Caco-2 (cell line): ENCODE data around the gene COA1. TPM values are rescaled to one million over a fixed set of nuclear protein-coding genes. Genes with fewer than 3 reads are reported as not detected.

Experiments used
- BruUV-seq: library from RNA; stranded (reverse); fragments of 400-500 nt; replicated peaks from 2 replicates; lab custom pipeline; 2021; lab: Mats Ljungman, UMichigan
- CTCF ChIA-PET: fragments of 300-600 bp; sonication (Branson Sonifier 250); formaldehyde crosslinking; loops from one replicate; lab custom pipeline; 2022; ENCODE audit warnings: antibody characterized with exemption; lab: Charles Lee
- POLR2A ChIA-PET: fragments of 300-600 bp; sonication (Branson Sonifier 250); formaldehyde crosslinking; loops from one replicate; lab custom pipeline; 2022; ENCODE audit warnings: antibody characterized with exemption; lab: Charles Lee
- DNase-seq, 2 experiments: peaks; one replicate each; pipeline versions ENCODE4 v3.0.0 to v3.0.0-alpha.2; 2020 to 2022
- H3K27me3 ChIP-seq: replicated peaks from 2 replicates; pipeline ENCODE4 v1.6.0; 2011; ENCODE audit warnings: low read length; ENCODE audit not compliant: control insufficient read depth, insufficient read depth
- H3K36me3 ChIP-seq: 2 replicates; pipeline ENCODE4 v1.5.1; 2011; ENCODE audit warnings: low read length; ENCODE audit not compliant: control insufficient read depth, insufficient read depth
- H3K4me1 ChIP-seq: fragments of 250-450 bp; sonication (Bioruptor Pico); 2 replicates; pipeline ENCODE4 v1.5.1; 2020; ENCODE audit warnings: mild to moderate bottlenecking
- H3K4me3 ChIP-seq: 2 replicates; pipeline ENCODE4 v1.5.1; 2011; ENCODE audit warnings: low read depth, mild to moderate bottlenecking, control low read depth, low read length
- H3K9me3 ChIP-seq: fragments of 250-450 bp; sonication (Bioruptor Pico); 2 replicates; pipeline ENCODE4 v1.5.1; 2020; ENCODE audit warnings: mild to moderate bottlenecking, moderate library complexity
- H3K27ac Mint-ChIP-seq: one replicate; pipeline ENCODE4 v1.8.0; 2022; ENCODE audit warnings: mixed read lengths; ENCODE audit not compliant: unreplicated experiment
- H3K27me3 Mint-ChIP-seq: one replicate; pipeline ENCODE4 v1.8.0; 2022; ENCODE audit warnings: mixed read lengths; ENCODE audit not compliant: insufficient read depth, unreplicated experiment
- H3K36me3 Mint-ChIP-seq: one replicate; pipeline ENCODE4 v1.8.0; 2022; ENCODE audit warnings: mild to moderate bottlenecking, mixed read lengths; ENCODE audit not compliant: insufficient read depth, unreplicated experiment
- H3K4me1 Mint-ChIP-seq: one replicate; pipeline ENCODE4 v1.8.0; 2022; ENCODE audit warnings: low read depth, mixed read lengths; ENCODE audit not compliant: unreplicated experiment
- H3K4me3 Mint-ChIP-seq: one replicate; pipeline ENCODE4 v1.8.0; 2022; ENCODE audit warnings: mild to moderate bottlenecking, moderate library complexity, mixed read lengths; ENCODE audit not compliant: unreplicated experiment
- H3K9me3 Mint-ChIP-seq: one replicate; pipeline ENCODE4 v1.8.0; 2022; ENCODE audit warnings: mixed read lengths; ENCODE audit not compliant: unreplicated experiment
- intact Hi-C: fragments of 100-400 bp; cut with micrococcal nuclease; formaldehyde crosslinking; loops from one replicate; pipeline ENCODE4 v1.10.0; 2022; ENCODE audit not compliant: unreplicated experiment
- total RNA-seq: library from RNA; stranded (reverse); gene quantifications from 2 replicates; pipeline ENCODE4 v1.2.3, GENCODE V29; 2022
- TF ChIP-seq, protein P1 (sequence below), 2 experiments: fragments of 200-600 bp in 1 of 2; IDR thresholded peaks; 1 replicate in 1 of 2; 2 replicates in 1 of 2; pipeline versions ENCODE4 v1.5.1 to v1.8.0; 2011 to 2022; ENCODE audit warnings: antibody characterized with exemption in 1 of 2, control low read depth in 1 of 2, inconsistent platforms in 1 of 2, low read depth in 1 of 2, low read length in 1 of 2, mild to moderate bottlenecking in 1 of 2, moderate library complexity in 1 of 2; ENCODE audit not compliant: insufficient read depth in 1 of 2, severe bottlenecking in 1 of 2, unreplicated experiment in 1 of 2

Gene COA1
- total RNA-seq, 1 experiment from 2014 or later = 94.7 TPM

DNA sequence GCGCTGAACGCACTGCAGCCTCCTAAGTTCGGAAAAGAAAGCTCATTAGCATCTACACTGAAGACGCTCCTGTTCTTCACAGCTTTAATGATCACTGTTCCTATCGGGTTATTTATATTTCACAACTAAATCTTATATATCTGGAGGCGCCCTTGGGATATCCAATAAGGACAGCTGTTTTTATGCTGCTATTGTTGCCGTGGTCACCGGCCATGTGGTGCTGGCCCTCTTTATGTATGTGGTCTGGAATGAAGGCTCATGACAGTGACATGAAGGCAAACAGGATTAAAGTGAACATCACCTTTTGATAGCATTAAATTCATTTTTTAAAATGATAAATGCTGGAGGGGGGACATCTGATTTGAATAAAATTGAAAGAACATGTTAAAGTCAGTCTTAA, 38.0 kb upstream of the COA1 start:
- peaks cover 25% of the 10 kb centered on the region for H3K4me1 Mint-ChIP-seq
- ChIA-PET CTCF (no interaction called here), POLR2A (no interaction called here)
- TF ChIP-seq, protein P1, sequence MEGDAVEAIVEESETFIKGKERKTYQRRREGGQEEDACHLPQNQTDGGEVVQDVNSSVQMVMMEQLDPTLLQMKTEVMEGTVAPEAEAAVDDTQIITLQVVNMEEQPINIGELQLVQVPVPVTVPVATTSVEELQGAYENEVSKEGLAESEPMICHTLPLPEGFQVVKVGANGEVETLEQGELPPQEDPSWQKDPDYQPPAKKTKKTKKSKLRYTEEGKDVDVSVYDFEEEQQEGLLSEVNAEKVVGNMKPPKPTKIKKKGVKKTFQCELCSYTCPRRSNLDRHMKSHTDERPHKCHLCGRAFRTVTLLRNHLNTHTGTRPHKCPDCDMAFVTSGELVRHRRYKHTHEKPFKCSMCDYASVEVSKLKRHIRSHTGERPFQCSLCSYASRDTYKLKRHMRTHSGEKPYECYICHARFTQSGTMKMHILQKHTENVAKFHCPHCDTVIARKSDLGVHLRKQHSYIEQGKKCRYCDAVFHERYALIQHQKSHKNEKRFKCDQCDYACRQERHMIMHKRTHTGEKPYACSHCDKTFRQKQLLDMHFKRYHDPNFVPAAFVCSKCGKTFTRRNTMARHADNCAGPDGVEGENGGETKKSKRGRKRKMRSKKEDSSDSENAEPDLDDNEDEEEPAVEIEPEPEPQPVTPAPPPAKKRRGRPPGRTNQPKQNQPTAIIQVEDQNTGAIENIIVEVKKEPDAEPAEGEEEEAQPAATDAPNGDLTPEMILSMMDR (IDR thresholded peaks at IDR 0.05; ENCODE audit: insufficient read depth in 1 of 2, low read depth in 1 of 2, low read length in 1 of 2, severe bottlenecking in 1 of 2, unreplicated experiment in 1 of 2) = no peak
- H3K4me1 ChIP-seq = peaks cover 25% of the 10 kb centered on the region
- no peaks in the 10 kb centered on the region for H3K27me3 ChIP-seq
- BruUV-seq = no TSS peak
- peaks cover 6% of the 10 kb centered on the region for H3K36me3 Mint-ChIP-seq
- H3K36me3 ChIP-seq = no peaks in the 10 kb centered on the region
- H3K27me3 Mint-ChIP-seq = no peaks in the 10 kb centered on the region
- no peaks in the 10 kb centered on the region for H3K9me3 Mint-ChIP-seq
- no peak overlapping the region for H3K27ac Mint-ChIP-seq
- no peaks in the 10 kb centered on the region for H3K9me3 ChIP-seq
- H3K4me3 Mint-ChIP-seq = no peak overlapping the region
- intact Hi-C loops = loop anchor here (5.0 kb wide), 1 partner anchor 50 kb away; no protein-coding TSS in a partner anchor
- DNase-seq = no peak
- H3K4me3 ChIP-seq = no peak overlapping the region

DNA sequence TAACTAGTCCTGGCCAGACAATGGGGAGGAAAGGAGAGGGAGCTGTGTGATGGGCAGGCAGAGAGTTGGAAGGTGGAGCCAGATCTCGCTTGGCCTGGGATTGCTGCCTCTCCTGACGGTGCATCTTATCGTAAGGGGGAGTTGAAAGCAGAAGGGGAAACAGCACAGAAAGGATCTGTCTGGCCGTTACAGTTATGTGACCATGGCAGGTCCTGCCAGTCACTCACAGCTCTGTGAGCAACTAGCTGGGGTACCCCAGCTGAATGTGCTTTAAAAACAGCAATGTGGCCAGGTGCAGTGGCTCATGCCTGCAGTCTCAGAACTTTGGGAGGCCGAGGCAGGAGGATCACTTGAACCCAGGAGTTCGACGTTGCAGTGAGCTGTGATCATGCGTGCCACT, 37.2 kb upstream of the COA1 start:
- Mint-ChIP-seq H3K4me3 (no peak overlapping the region), H3K4me1 (peaks cover 25% of the 10 kb centered on the region), H3K27ac (no peak overlapping the region), H3K36me3 (peaks cover 6% of the 10 kb centered on the region), H3K27me3 (no peaks in the 10 kb centered on the region), H3K9me3 (no peaks in the 10 kb centered on the region)
- ChIA-PET POLR2A (no interaction called here), CTCF (interaction anchor here (0.6 kb wide), 1 partner anchor 785 kb away, joined by 4 read pairs; no protein-coding TSS in a partner anchor)
- no TSS peak for BruUV-seq
- H3K36me3 ChIP-seq = no peaks in the 10 kb centered on the region
- DNase-seq = no peak
- no peaks in the 10 kb centered on the region for H3K27me3 ChIP-seq
- no peaks in the 10 kb centered on the region for H3K9me3 ChIP-seq
- intact Hi-C loops = loop anchor here (5.0 kb wide), 1 partner anchor 51 kb away; no protein-coding TSS in a partner anchor
- TF ChIP-seq, protein P1 (IDR thresholded peaks at IDR 0.05; ENCODE audit: insufficient read depth in 1 of 2, low read depth in 1 of 2, low read length in 1 of 2, severe bottlenecking in 1 of 2, unreplicated experiment in 1 of 2) = no peak
- H3K4me3 ChIP-seq = no peak overlapping the region
- peaks cover 30% of the 10 kb centered on the region for H3K4me1 ChIP-seq

DNA sequence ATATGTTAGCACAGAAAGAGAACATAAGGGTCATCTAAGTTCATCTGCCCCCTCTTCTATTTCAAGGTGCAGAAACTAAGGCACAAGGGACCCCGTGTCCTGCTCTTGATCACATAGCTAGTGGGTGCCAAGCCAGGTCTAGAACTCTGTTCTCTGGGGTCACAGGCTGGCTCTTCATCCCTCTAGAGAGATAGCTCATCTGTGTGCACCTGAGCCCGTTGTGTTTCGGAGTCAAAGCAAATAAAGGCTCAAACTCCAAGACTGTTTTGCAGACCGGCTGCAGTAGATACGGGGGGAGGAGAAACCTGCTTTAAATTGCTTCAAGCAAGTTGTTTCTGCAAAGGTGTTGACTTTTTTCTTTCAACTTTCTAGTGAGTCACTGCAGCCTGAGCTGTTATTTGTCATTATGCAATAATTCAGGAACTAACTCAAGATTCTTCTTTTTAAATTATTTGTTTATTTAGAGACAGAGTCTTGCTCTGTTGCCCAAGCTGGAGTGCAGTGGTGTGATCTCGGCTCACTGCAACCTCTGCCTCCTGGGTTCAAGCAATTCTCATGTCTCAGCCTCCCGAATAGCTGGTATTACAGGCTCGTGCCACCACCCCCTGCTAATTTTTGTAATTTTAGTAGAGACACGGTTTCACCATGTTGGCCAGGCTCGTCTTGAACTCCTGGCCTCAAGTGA, 35.6 kb upstream of the COA1 start:
- Mint-ChIP-seq H3K4me3 (peak overlapping the region; percentile 42), H3K27me3 (no peaks in the 10 kb centered on the region), H3K4me1 (peaks cover 19% of the 10 kb centered on the region), H3K36me3 (no peaks in the 10 kb centered on the region), H3K9me3 (no peaks in the 10 kb centered on the region), H3K27ac (no peak overlapping the region)
- Histone ChIP-seq H3K36me3 (no peaks in the 10 kb centered on the region), H3K4me3 (no peak overlapping the region), H3K9me3 (no peaks in the 10 kb centered on the region), H3K4me1 (peaks cover 29% of the 10 kb centered on the region), H3K27me3 (no peaks in the 10 kb centered on the region)
- BruUV-seq = no TSS peak
- TF ChIP-seq, protein P1 (IDR thresholded peaks at IDR 0.05; ENCODE audit: insufficient read depth in 1 of 2, low read depth in 1 of 2, low read length in 1 of 2, severe bottlenecking in 1 of 2, unreplicated experiment in 1 of 2) = no peak
- ChIA-PET POLR2A (no interaction called here), CTCF (interaction anchor here (0.8 to 1.4 kb wide), 4 partner anchors 10 to 182 kb away, joined by 3 to 7 read pairs (median 4); partner anchors contain the start of gene STK17A)
- peak in 1 of 2 experiments; percentile 68 for DNase-seq
- intact Hi-C loops = loop anchor here (5.0 kb wide), 1 partner anchor 52 kb away; no protein-coding TSS in a partner anchor
